CD4-positive, alpha-beta memory T cell (primary cell): ENCODE data around the gene MLPH. TPM values are rescaled to one million over a fixed set of nuclear protein-coding genes. Genes with fewer than 3 reads are reported as not detected.

ENCODE experiments used
- CTCF ChIA-PET: fragments of 350-600 bp; sonication (Branson Sonifier 250); formaldehyde crosslinking; loops from one replicate; lab custom pipeline; 2021; ENCODE audit warnings: inconsistent platforms; ENCODE audit not compliant: partially characterized antibody; lab: Charles Lee
- POLR2A ChIA-PET: fragments of 350-600 bp; sonication (Branson Sonifier 250); formaldehyde crosslinking; loops from one replicate; lab custom pipeline; 2021; ENCODE audit not compliant: partially characterized antibody; lab: Charles Lee
- DNase-seq, 5 donors: peaks; one replicate each; pipeline versions ENCODE4 v3.0.0 to v3.0.0-alpha.2; 2020 to 2022; ENCODE audit warnings: mixed read lengths in 1 of 5
- H3K27ac ChIP-seq: one replicate; pipeline ENCODE4 v1.7.0; 2013; ENCODE audit warnings: low read depth, low read length
- H3K27me3 ChIP-seq: 2 replicates; pipeline ENCODE4 v1.7.0; 2013; ENCODE audit warnings: mild to moderate bottlenecking, low read length, moderate library complexity; ENCODE audit not compliant: insufficient read depth
- H3K36me3 ChIP-seq: 2 replicates; pipeline ENCODE4 v1.7.0; 2013; ENCODE audit warnings: mild to moderate bottlenecking, low read length, moderate library complexity; ENCODE audit not compliant: insufficient read depth
- H3K4me1 ChIP-seq: 2 replicates; pipeline ENCODE4 v1.7.0; 2013; ENCODE audit warnings: mild to moderate bottlenecking, low read length, moderate library complexity; ENCODE audit not compliant: insufficient read depth
- H3K4me3 ChIP-seq, 2 donors: one replicate each; pipeline ENCODE4 v1.7.0; 2013; ENCODE audit warnings: low read length in 2 of 2, mild to moderate bottlenecking in 1 of 2
- H3K9me3 ChIP-seq, 2 donors: one replicate each; pipeline ENCODE4 v1.7.0; 2013; ENCODE audit warnings: low read length in 2 of 2, control low read depth in 1 of 2; ENCODE audit not compliant: control insufficient read depth in 1 of 2
- H3K27ac Mint-ChIP-seq, 7 donors: one replicate each; pipeline ENCODE4 v1.8.0; 2020 to 2021; ENCODE audit warnings: mixed read lengths in 7 of 7, mild to moderate bottlenecking in 6 of 7, inconsistent platforms in 3 of 7, moderate library complexity in 3 of 7
- H3K27me3 Mint-ChIP-seq, 2 donors: one replicate each; pipeline ENCODE4 v1.8.0; 2020 to 2021; ENCODE audit warnings: mixed read lengths in 2 of 2
- H3K36me3 Mint-ChIP-seq, 2 donors: one replicate each; pipeline ENCODE4 v1.8.0; 2020 to 2021; ENCODE audit warnings: mixed read lengths in 2 of 2, inconsistent platforms in 1 of 2, mild to moderate bottlenecking in 1 of 2
- H3K4me1 Mint-ChIP-seq, 4 donors: one replicate each; pipeline ENCODE4 v1.8.0; 2020 to 2021; ENCODE audit warnings: mixed read lengths in 4 of 4, mild to moderate bottlenecking in 1 of 4
- H3K4me3 Mint-ChIP-seq, 8 donors: one replicate each; pipeline ENCODE4 v1.8.0; 2020 to 2021; ENCODE audit warnings: mixed read lengths in 8 of 8, mild to moderate bottlenecking in 7 of 8, moderate library complexity in 6 of 8, inconsistent platforms in 3 of 8
- H3K9me3 Mint-ChIP-seq, 8 donors: one replicate each; pipeline ENCODE4 v1.8.0; 2020 to 2021; ENCODE audit warnings: mixed read lengths in 8 of 8, mild to moderate bottlenecking in 5 of 8, inconsistent platforms in 3 of 8, moderate library complexity in 1 of 8
- intact Hi-C: fragments of 100-400 bp; cut with micrococcal nuclease; formaldehyde crosslinking; loops from one replicate; pipeline ENCODE4 v1.15.1; 2023
- polyA plus RNA-seq, 2 donors: library from polyadenylated mRNA; unstranded; fragments of 300-500 nt; fragmentation: Illumina TruSeq; gene quantifications; one replicate each; pipeline ENCODE4 v1.2.3, GENCODE V29; 2021
- total RNA-seq, 2 experiments: library from RNA; stranded (reverse); gene quantifications; one replicate each; pipeline ENCODE4 v1.2.3, GENCODE V29; 2021

MLPH gene
- total and polyA plus RNA-seq, 4 experiments from 2014 or later, result not detected

GRCh38 chr2:237525559-237526157 lies 38.6 kb downstream of the MLPH start:
- intact Hi-C loops, result no loop called here
- no peaks in the 10 kb centered on the region for H3K9me3 ChIP-seq
- no peak for DNase-seq
- H3K27me3 Mint-ChIP-seq, result no peaks in the 10 kb centered on the region
- CTCF ChIA-PET, result interaction anchor here (1.3 kb wide), 1 partner anchor 13 kb away, joined by 3 read pairs; no protein-coding TSS in a partner anchor
- H3K9me3 Mint-ChIP-seq, result no peaks in the 10 kb centered on the region
- H3K4me3 ChIP-seq, result no peak overlapping the region
- H3K27me3 ChIP-seq, result no peaks in the 10 kb centered on the region
- H3K4me1 ChIP-seq, result no peaks in the 10 kb centered on the region
- H3K27ac ChIP-seq, result no peak overlapping the region
- H3K4me1 Mint-ChIP-seq, result peaks cover 0 to 3% (median 0%) of the 10 kb centered on the region in 4 donors
- H3K4me3 Mint-ChIP-seq, result no peak overlapping the region
- no peaks in the 10 kb centered on the region for H3K36me3 ChIP-seq
- POLR2A ChIA-PET, result no interaction called here
- no peaks in the 10 kb centered on the region for H3K36me3 Mint-ChIP-seq
- H3K27ac Mint-ChIP-seq, result no peak overlapping the region

- H3K4me3 ChIP-seq, result no peak overlapping the region
- H3K27ac ChIP-seq, result no peak overlapping the region
- DNase-seq, result no peak
- H3K4me1 Mint-ChIP-seq, result peaks cover 0 to 3% (median 0%) of the 10 kb centered on the region in 4 donors
- no peaks in the 10 kb centered on the region for H3K9me3 Mint-ChIP-seq
- no peaks in the 10 kb centered on the region for H3K27me3 Mint-ChIP-seq
- no peaks in the 10 kb centered on the region for H3K36me3 ChIP-seq
- no peaks in the 10 kb centered on the region for H3K9me3 ChIP-seq
- ChIA-PET POLR2A (no interaction called here), CTCF (no interaction called here)
- intact Hi-C loops, result no loop called here
- H3K36me3 Mint-ChIP-seq, result no peaks in the 10 kb centered on the region
- peak overlapping the region in 1 of 7 donors; percentile 55 for H3K27ac Mint-ChIP-seq
- H3K4me3 Mint-ChIP-seq, result no peak overlapping the region
- no peaks in the 10 kb centered on the region for H3K4me1 ChIP-seq
- no peaks in the 10 kb centered on the region for H3K27me3 ChIP-seq
These were observed 40.2 kb downstream of the MLPH start for GRCh38 chr2:237527233-237527632.

GRCh38 chr2:237527766-237528165 lies 40.7 kb downstream of the MLPH start:
- no peaks in the 10 kb centered on the region for H3K27me3 ChIP-seq
- no peaks in the 10 kb centered on the region for H3K9me3 Mint-ChIP-seq
- POLR2A ChIA-PET, result no interaction called here
- H3K27me3 Mint-ChIP-seq, result no peaks in the 10 kb centered on the region
- no peaks in the 10 kb centered on the region for H3K9me3 ChIP-seq
- intact Hi-C loops, result no loop called here
- no peak overlapping the region for H3K4me3 ChIP-seq
- H3K4me1 ChIP-seq, result no peaks in the 10 kb centered on the region
- no peaks in the 10 kb centered on the region for H3K36me3 ChIP-seq
- CTCF ChIA-PET, result no interaction called here
- H3K4me3 Mint-ChIP-seq, result no peak overlapping the region
- no peak for DNase-seq
- no peak overlapping the region for H3K27ac Mint-ChIP-seq
- peaks cover 0 to 3% (median 0%) of the 10 kb centered on the region in 4 donors for H3K4me1 Mint-ChIP-seq
- H3K27ac ChIP-seq, result no peak overlapping the region
- no peaks in the 10 kb centered on the region for H3K36me3 Mint-ChIP-seq

GRCh38 chr2:237529452-237530402 lies 42.7 kb downstream of the MLPH start:
- Histone ChIP-seq H3K36me3 (no peaks in the 10 kb centered on the region), H3K4me3 (no peak overlapping the region), H3K27me3 (no peaks in the 10 kb centered on the region), H3K27ac (no peak overlapping the region), H3K9me3 (no peaks in the 10 kb centered on the region), H3K4me1 (no peaks in the 10 kb centered on the region)
- intact Hi-C loops, result no loop called here
- ChIA-PET CTCF (interaction anchor here (1.3 kb wide), 2 partner anchors 17 to 43 kb away, joined by 5 to 8 read pairs; no protein-coding TSS in a partner anchor), POLR2A (no interaction called here)
- H3K9me3 Mint-ChIP-seq, result no peaks in the 10 kb centered on the region
- no peak overlapping the region for H3K27ac Mint-ChIP-seq
- no peaks in the 10 kb centered on the region for H3K36me3 Mint-ChIP-seq
- H3K27me3 Mint-ChIP-seq, result no peaks in the 10 kb centered on the region
- peaks cover 0 to 3% (median 0%) of the 10 kb centered on the region in 4 donors for H3K4me1 Mint-ChIP-seq
- H3K4me3 Mint-ChIP-seq, result no peak overlapping the region
- DNase-seq, result no peak

GRCh38 chr2:237530472-237531433 lies 43.7 kb downstream of the MLPH start:
- no peak overlapping the region for H3K4me3 ChIP-seq
- H3K36me3 ChIP-seq, result no peaks in the 10 kb centered on the region
- DNase-seq, result no peak
- no peaks in the 10 kb centered on the region for H3K4me1 ChIP-seq
- CTCF ChIA-PET, result interaction anchor here (1.3 kb wide), 2 partner anchors 18 kb away, joined by 6 to 8 read pairs; no protein-coding TSS in a partner anchor
- H3K9me3 ChIP-seq, result no peaks in the 10 kb centered on the region
- intact Hi-C loops, result no loop called here
- H3K4me3 Mint-ChIP-seq, result no peak overlapping the region
- peaks cover 0 to 3% of the 10 kb centered on the region in 2 donors for H3K27me3 Mint-ChIP-seq
- H3K36me3 Mint-ChIP-seq, result no peaks in the 10 kb centered on the region
- POLR2A ChIA-PET, result no interaction called here
- H3K27me3 ChIP-seq, result no peaks in the 10 kb centered on the region
- no peak overlapping the region for H3K27ac Mint-ChIP-seq
- peaks cover 0 to 3% (median 0%) of the 10 kb centered on the region in 4 donors for H3K4me1 Mint-ChIP-seq
- no peak overlapping the region for H3K27ac ChIP-seq
- H3K9me3 Mint-ChIP-seq, result no peaks in the 10 kb centered on the region

- Histone ChIP-seq H3K27me3 (no peaks in the 10 kb centered on the region), H3K27ac (no peak overlapping the region), H3K36me3 (no peaks in the 10 kb centered on the region), H3K4me3 (no peak overlapping the region), H3K9me3 (no peaks in the 10 kb centered on the region), H3K4me1 (no peaks in the 10 kb centered on the region)
- DNase-seq, result no peak
- CTCF ChIA-PET, result interaction anchor here (1.3 kb wide), 1 partner anchor 19 kb away, joined by 6 read pairs; no protein-coding TSS in a partner anchor
- Mint-ChIP-seq H3K4me3 (no peak overlapping the region), H3K9me3 (no peaks in the 10 kb centered on the region), H3K4me1 (peaks cover 0 to 3% (median 0%) of the 10 kb centered on the region in 4 donors), H3K36me3 (no peaks in the 10 kb centered on the region), H3K27me3 (peaks cover 0 to 7% of the 10 kb centered on the region in 2 donors), H3K27ac (no peak overlapping the region)
- intact Hi-C loops, result no loop called here
- POLR2A ChIA-PET, result no interaction called here
These were observed 45.1 kb downstream of the MLPH start for GRCh38 chr2:237532160-237532559.
